Endothelial cell of umbilical vein (primary cell): ENCODE data around the gene PRKCD. TPM values are rescaled to one million over a fixed set of nuclear protein-coding genes. Genes with fewer than 3 reads are reported as not detected.

Experiments used
- BruUV-seq: library from RNA; stranded (reverse); fragments of 400-500 nt; replicated peaks from 2 replicates; lab custom pipeline; 2021; lab: Mats Ljungman, UMichigan
- CTCF ChIA-PET: fragments of 300-600, 350-600 bp; sonication (Branson Sonifier 250); formaldehyde crosslinking; loops from one replicate; lab custom pipeline; 2021; ENCODE audit warnings: antibody characterized with exemption, inconsistent platforms; lab: Charles Lee
- POLR2A ChIA-PET: fragments of 300-600, 350-600 bp; sonication (Branson Sonifier 250); formaldehyde crosslinking; loops from one replicate; lab custom pipeline; 2021; ENCODE audit warnings: antibody characterized with exemption, inconsistent platforms; lab: Charles Lee
- DNase-seq: peaks from one replicate; pipeline ENCODE4 v3.0.0-alpha.2; 2011; ENCODE audit warnings: low read depth, low spot score
- FAIRE-seq: peaks from 2 replicates; lab custom pipeline; 2011; peaks lifted over from hg19 to GRCh38; lab: Jason Lieb, UNC
- H2AFZ ChIP-seq: 2 replicates; pipeline ENCODE4 v1.6.0; 2012; ENCODE audit warnings: low read depth, low read length, control low read depth, inconsistent platforms
- H3K27ac ChIP-seq: 2 replicates; pipeline ENCODE4 v1.5.1; 2011; ENCODE audit warnings: low read depth, mild to moderate bottlenecking, control low read depth, low read length, moderate library complexity; ENCODE audit not compliant: insufficient read depth
- H3K27me3 ChIP-seq, 2 experiments: 2 replicates each; pipeline versions ENCODE4 v1.6.0 to v1.6.1; 2011; ENCODE audit warnings: low read length in 2 of 2, mixed read lengths in 1 of 2; ENCODE audit not compliant: control insufficient read depth in 2 of 2, insufficient read depth in 2 of 2
- H3K36me3 ChIP-seq, 2 experiments: 2 replicates in 1 of 2; 3 replicates in 1 of 2; pipeline ENCODE4 v1.5.1; 2011; ENCODE audit warnings: low read length in 2 of 2, mild to moderate bottlenecking in 1 of 2, moderate library complexity in 1 of 2; ENCODE audit not compliant: control insufficient read depth in 2 of 2, insufficient read depth in 2 of 2; ENCODE audit errors: extremely low read depth in 1 of 2
- H3K4me1 ChIP-seq: 3 replicates; pipeline ENCODE4 v1.5.1; 2011; ENCODE audit warnings: mild to moderate bottlenecking, low read length; ENCODE audit not compliant: control insufficient read depth, insufficient read depth; ENCODE audit errors: extremely low read depth
- H3K4me2 ChIP-seq: 2 replicates; pipeline ENCODE4 v1.6.1; 2011; ENCODE audit warnings: low read length, control low read depth, mixed read lengths; ENCODE audit not compliant: insufficient read depth
- H3K4me3 ChIP-seq, 3 experiments: fragments of 200-600 bp in 1 of 3; sonication (generic), shearing (Covaris generic) in 1 of 3; replicated peaks in 1 of 3; 2 replicates each; pipeline ENCODE4 v1.5.1; 2011 to 2016; ENCODE audit warnings: control low read depth in 3 of 3, low read length in 3 of 3, mild to moderate bottlenecking in 2 of 3, inconsistent platforms in 1 of 3, low read depth in 1 of 3, moderate library complexity in 1 of 3; ENCODE audit not compliant: insufficient read depth in 1 of 3
- H3K79me2 ChIP-seq: 2 replicates; pipeline ENCODE4 v1.6.0; 2012; ENCODE audit warnings: low read length, inconsistent platforms; ENCODE audit not compliant: control insufficient read depth, insufficient read depth
- H3K9ac ChIP-seq: replicated peaks from 2 replicates; pipeline ENCODE3; 2011; ENCODE audit warnings: low read length, control low read depth; ENCODE audit not compliant: insufficient read depth; ENCODE audit errors: extremely low read depth
- H3K9me1 ChIP-seq: replicated peaks from 3 replicates; pipeline ENCODE4 v1.6.0; 2011; ENCODE audit warnings: mild to moderate bottlenecking, low read length; ENCODE audit not compliant: control insufficient read depth, insufficient read depth; ENCODE audit errors: extremely low read depth
- H3K9me3 ChIP-seq: replicated peaks from 2 replicates; pipeline ENCODE4 v1.5.1; 2012; ENCODE audit warnings: low read length, inconsistent platforms; ENCODE audit not compliant: control insufficient read depth, insufficient read depth
- H4K20me1 ChIP-seq: replicated peaks from 2 replicates; pipeline ENCODE3; 2011; ENCODE audit warnings: mild to moderate bottlenecking, low read length; ENCODE audit not compliant: control insufficient read depth, insufficient read depth; ENCODE audit errors: extremely low read depth
- CTCF ChIP-seq, 2 donors: IDR thresholded peaks; 1 replicate in 1 of 2; 2 replicates in 1 of 2; pipeline ENCODE4 v1.5.1; 2011; ENCODE audit warnings: low read length in 2 of 2, mild to moderate bottlenecking in 2 of 2, moderate library complexity in 2 of 2, control low read depth in 1 of 2, inconsistent platforms in 1 of 2, low read depth in 1 of 2; ENCODE audit not compliant: insufficient read depth in 1 of 2; ENCODE audit errors: extremely low read depth in 1 of 2
- EZH2 ChIP-seq: IDR thresholded peaks from 2 replicates; pipeline ENCODE4 v1.6.1; 2012; ENCODE audit warnings: borderline replicate concordance, low read depth, mild to moderate bottlenecking, moderate library complexity, low read length, inconsistent platforms; ENCODE audit not compliant: severe bottlenecking
- FOS ChIP-seq: IDR thresholded peaks from 2 replicates; pipeline ENCODE4 v1.6.1; 2011; ENCODE audit warnings: mild to moderate bottlenecking, low read length, moderate library complexity, borderline replicate concordance; ENCODE audit not compliant: insufficient read depth
- GATA2 ChIP-seq: IDR thresholded peaks from 2 replicates; pipeline ENCODE4 v1.7.0; 2011; ENCODE audit warnings: low read depth, mild to moderate bottlenecking, moderate library complexity, mixed read lengths, low read length; ENCODE audit not compliant: insufficient read length, insufficient read depth
- JUN ChIP-seq: IDR thresholded peaks from 2 replicates; pipeline ENCODE4 v1.6.1; 2011; ENCODE audit warnings: borderline replicate concordance, low read depth; ENCODE audit not compliant: insufficient read length, insufficient read depth
- MAX ChIP-seq: IDR thresholded peaks from 2 replicates; pipeline ENCODE4 v1.6.1; 2011; ENCODE audit not compliant: insufficient read depth, insufficient read length
- MYC ChIP-seq: IDR thresholded peaks from one replicate; pipeline ENCODE4 v1.6.1; 2011; ENCODE audit warnings: mild to moderate bottlenecking, low read depth, low read length
- POLR2A ChIP-seq: IDR thresholded peaks from 2 replicates; pipeline ENCODE4 v1.6.1; 2012; ENCODE audit warnings: low read depth, mild to moderate bottlenecking, control low read depth, low read length
- POLR2AphosphoS5 ChIP-seq: IDR thresholded peaks from 2 replicates; pipeline ENCODE4 v1.6.1; 2012; ENCODE audit warnings: low read depth, mild to moderate bottlenecking, control low read depth, low read length, moderate library complexity; ENCODE audit not compliant: insufficient read depth
- dilution Hi-C: fragments of 300-500 bp; cut with MboI; formaldehyde crosslinking; loops from one replicate; pipeline ENCODE4 v1.15.0; 2019; ENCODE audit warnings: low sequenced_read_pairs; ENCODE audit not compliant: extremely low pct_ligation_motif_present
- intact Hi-C: fragments of 100-400 bp; cut with micrococcal nuclease; formaldehyde crosslinking; loops from one replicate; pipeline ENCODE4 v1.10.0; 2022
- polyA plus RNA-seq, 4 experiments: library from polyadenylated mRNA; depleted of rRNA in 3 of 4; stranded (reverse) in 3 of 4; unstranded in 1 of 4; fragments of >200 nt; gene quantifications; 2 replicates each; pipeline versions ENCODE4 v1.2.1 to v1.2.3, GENCODE V29; 2011 to 2012; ENCODE audit warnings: missing spikeins in 1 of 4
- total RNA-seq: library from RNA; stranded (reverse); gene quantifications from 2 replicates; pipeline ENCODE4 v1.2.3, GENCODE V29; 2021

PRKCD gene
- total and polyA plus RNA-seq, 2 donors (not counting 3 experiments of a cell fraction or from before 2014, with no cell fraction given): 15.5 to 19.0 TPM

GRCh38 chr3:53116956-53117355, 44.1 kb upstream of the PRKCD start:
- no TSS peak for BruUV-seq
- no peak overlapping the region for H3K27ac ChIP-seq

GRCh38 chr3:53120336-53120735, 40.7 kb upstream of the PRKCD start:
- H3K4me2 ChIP-seq: no peak overlapping the region
- FAIRE-seq: no peak
- no peaks in the 10 kb centered on the region for H3K27me3 ChIP-seq
- H3K36me3 ChIP-seq: peaks cover 9 to 39% of the 10 kb centered on the region in 2 experiments
- dilution Hi-C loops: no loop called here
- H2AFZ ChIP-seq: no peak overlapping the region
- H4K20me1 ChIP-seq: no peaks in the 10 kb centered on the region
- DNase-seq: no peak
- H3K4me1 ChIP-seq: no peaks in the 10 kb centered on the region
- intact Hi-C loops: no loop called here
- H3K9me1 ChIP-seq: no peaks in the 10 kb centered on the region
- no peak overlapping the region for H3K4me3 ChIP-seq
- CTCF ChIA-PET: interaction anchor here (0.9 to 1.7 kb wide), 4 partner anchors 12 to 76 kb away, joined by 3 to 5 read pairs (median 3); no protein-coding TSS in a partner anchor
- H3K27ac ChIP-seq: no peak overlapping the region
- POLR2A ChIA-PET: no interaction called here
- no peaks in the 10 kb centered on the region for H3K79me2 ChIP-seq
- no peak for TF ChIP-seq FOS
- no peak for TF ChIP-seq GATA2
- TF ChIP-seq POLR2A: no peak
- TF ChIP-seq MYC: no peak
- TF ChIP-seq JUN: no peak
- TF ChIP-seq POLR2AphosphoS5: no peak
- no peak for TF ChIP-seq EZH2
- TF ChIP-seq CTCF (IDR thresholded peaks at IDR 0.05; ENCODE audit: extremely low read depth in 1 of 2, insufficient read depth in 1 of 2, low read depth in 1 of 2, low read length in 2 of 2): no peak
- no peak for TF ChIP-seq MAX
- no peak overlapping the region for H3K9ac ChIP-seq
- no peaks in the 10 kb centered on the region for H3K9me3 ChIP-seq
- no TSS peak for BruUV-seq

More at GRCh38 chr3:53116956-53117355, 44.1 kb upstream of the PRKCD start:
- Histone ChIP-seq H3K79me2 (no peaks in the 10 kb centered on the region), H3K27me3 (no peaks in the 10 kb centered on the region), H4K20me1 (no peaks in the 10 kb centered on the region), H3K4me2 (no peak overlapping the region), H3K4me1 (no peaks in the 10 kb centered on the region), H3K36me3 (peaks cover 7 to 26% of the 10 kb centered on the region in 2 experiments), H2AFZ (no peak overlapping the region), H3K9ac (no peak overlapping the region), H3K4me3 (no peak overlapping the region), H3K9me1 (no peaks in the 10 kb centered on the region), H3K9me3 (no peaks in the 10 kb centered on the region)
- ChIA-PET POLR2A (no interaction called here), CTCF (interaction anchor here (1.3 to 5.0 kb wide), 3 partner anchors 18 to 130 kb away, joined by 3 to 155 read pairs (median 6); no protein-coding TSS in a partner anchor)
- intact Hi-C loops: loop anchor here (10.0 kb wide), 1 partner anchor 178 kb away; no protein-coding TSS in a partner anchor
- dilution Hi-C loops: no loop called here
- DNase-seq (no peak), FAIRE-seq (no peak)
- no peak for TF ChIP-seq MYC
